GM12865 (cell line): ENCODE measurements around the gene SRSF10.

Source experiments
- DNase-seq: peaks from one replicate; pipeline ENCODE4 v3.0.0; 2010; ENCODE audit warnings: low read depth
- H3K4me3 ChIP-seq: 2 replicates; pipeline ENCODE4 v1.5.1; 2011; ENCODE audit warnings: mild to moderate bottlenecking, low read depth, low read length, control low read depth
- CTCF ChIP-seq: IDR thresholded peaks from 2 replicates; pipeline ENCODE4 v1.5.1; 2011; ENCODE audit warnings: low read length, control low read depth, low read depth, inconsistent platforms; ENCODE audit not compliant: insufficient read depth; ENCODE audit errors: missing control alignments

SRSF10 gene

GRCh38 chr1:23927097-23927496 lies 53.0 kb downstream of the SRSF10 start:
- no peak for DNase-seq
- TF ChIP-seq CTCF = no peak
- H3K4me3 ChIP-seq = no peak overlapping the region

- no peak for TF ChIP-seq CTCF
- no peak overlapping the region for H3K4me3 ChIP-seq
- no peak for DNase-seq
These were observed 54.8 kb downstream of the SRSF10 start for GRCh38 chr1:23925279-23925678.

DNA sequence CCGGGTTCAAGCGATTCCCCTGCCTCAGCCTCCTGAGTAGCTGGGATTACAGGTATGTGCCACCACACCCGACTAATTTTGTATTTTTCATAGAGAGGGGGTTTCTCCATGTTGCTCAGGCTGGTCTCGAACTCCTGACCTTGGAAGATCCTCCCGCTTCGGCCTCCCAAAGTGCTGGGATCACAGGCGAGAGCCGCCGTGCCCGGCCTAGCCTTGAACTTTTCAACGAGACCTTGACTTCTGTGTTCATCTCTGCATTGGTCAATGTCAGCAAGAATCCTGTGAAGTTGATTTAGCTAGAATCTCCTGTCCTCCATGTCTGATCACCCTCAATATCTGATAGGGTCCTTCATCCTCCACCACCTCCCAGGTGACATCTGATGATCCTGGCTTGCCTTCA lies 55.5 kb downstream of the SRSF10 start:
- H3K4me3 ChIP-seq = no peak overlapping the region
- TF ChIP-seq CTCF = no peak
- no peak for DNase-seq

DNA sequence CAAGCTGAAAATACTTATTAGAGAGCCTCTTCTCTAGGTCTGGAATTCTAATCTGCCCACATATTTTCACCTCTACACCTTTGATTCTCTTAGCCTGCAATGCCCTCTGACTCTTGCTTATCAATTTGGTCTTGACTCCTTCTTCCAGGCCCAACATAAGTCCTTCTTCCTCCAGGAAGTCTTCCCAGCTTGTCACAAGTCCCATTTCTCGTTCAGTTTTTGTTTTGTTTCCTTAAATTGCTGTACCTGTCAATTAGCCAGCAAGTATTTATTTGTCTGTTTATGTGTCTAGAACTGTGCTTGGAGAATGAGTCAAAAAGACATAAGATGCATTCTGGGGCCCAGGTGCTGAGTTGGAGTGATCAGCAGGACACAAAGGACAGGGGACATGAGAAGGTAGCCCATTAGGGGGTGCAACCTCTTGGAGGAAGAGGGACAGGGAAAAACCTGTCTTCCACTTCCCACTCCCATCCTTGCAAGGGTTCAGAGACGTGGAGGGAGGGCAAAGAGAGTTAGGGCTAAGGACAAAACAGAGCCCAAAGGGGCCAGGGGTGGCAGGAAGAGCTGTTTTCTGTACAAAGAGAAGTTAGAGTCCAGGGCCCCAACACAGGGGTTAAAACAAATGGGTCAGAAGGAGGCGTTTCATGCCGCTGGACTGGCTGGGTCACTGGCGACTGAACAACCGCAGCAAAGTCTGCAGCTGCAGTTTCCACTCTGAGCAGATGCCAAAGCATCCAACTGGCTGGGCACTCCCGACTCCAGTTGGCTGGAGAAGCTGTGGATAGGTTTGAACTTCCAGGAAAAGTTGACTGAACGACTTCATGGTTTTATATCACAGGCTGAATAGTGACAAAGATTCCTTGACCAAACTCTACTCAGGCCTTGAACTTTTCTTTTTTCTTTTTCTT lies 56.3 kb downstream of the SRSF10 start:
- no peak for TF ChIP-seq CTCF
- DNase-seq = no peak
- H3K4me3 ChIP-seq = no peak overlapping the region

- no peak for TF ChIP-seq CTCF
- DNase-seq = no peak
- no peak overlapping the region for H3K4me3 ChIP-seq
These were observed 57.7 kb downstream of the SRSF10 start for GRCh38 chr1:23922321-23922943.

GRCh38 chr1:23916209-23917131 lies 63.7 kb downstream of the SRSF10 start:
- DNase-seq = peak; percentile 92
- H3K4me3 ChIP-seq = no peak overlapping the region
- peak; percentile 91 for TF ChIP-seq CTCF
